A549 (cell line): ENCODE data around the gene AR.

ENCODE experiments used
- CTCF ChIP-seq: fragments of >200 bp; sonication (Bioruptor Twin); formaldehyde crosslinking; IDR thresholded peaks from 3 replicates; pipeline ENCODE4 v1.5.1; 2016
- ELK1 ChIP-seq: fragments of 150-350 bp; IDR thresholded peaks from 2 replicates; pipeline ENCODE4 v1.6.1; 2014; ENCODE audit warnings: low read depth, mild to moderate bottlenecking, low read length
- MAX ChIP-seq: IDR thresholded peaks from 2 replicates; pipeline ENCODE4 v1.6.1; 2012
- POLR2A ChIP-seq: IDR thresholded peaks from 2 replicates; pipeline ENCODE4 v1.6.1; 2012; ENCODE audit warnings: mild to moderate bottlenecking, low read length
- RFX5 ChIP-seq: fragments of 450-650 bp; IDR thresholded peaks from 2 replicates; pipeline ENCODE4 v1.7.1; 2014; ENCODE audit warnings: antibody characterized with exemption, mild to moderate bottlenecking, moderate library complexity
- ZC3H11A ChIP-seq: fragments of 450-650 bp; IDR thresholded peaks from 2 replicates; pipeline ENCODE4 v1.6.1; 2014; ENCODE audit warnings: antibody characterized with exemption, mild to moderate bottlenecking

- TF ChIP-seq MAX (no peak), POLR2A (no peak), ZC3H11A (no peak), ELK1 (no peak), CTCF (no peak), RFX5 (no peak)
Measured at GRCh38 chrX:67568769-67569168, 24.9 kb downstream of the AR start.
